GM18507 (cell line): ENCODE data around the gene NEXN.
A peak's percentile ranks its signal among the peaks of the same experiment; 100 is the strongest.

Experiments used
- DNase-seq: peaks from one replicate; pipeline ENCODE4 v3.0.0; 2011; ENCODE audit warnings: low read depth; ENCODE audit not compliant: insufficient read length; ENCODE audit errors: extremely low spot score
- FAIRE-seq: peaks from 2 replicates; lab custom pipeline; 2011; peaks lifted over from hg19 to GRCh38; lab: Jason Lieb, UNC

Gene NEXN

GRCh38 chr1:77888081-77888780, at the start of gene NEXN:
TSS of gene NEXN (plus strand) at chr1:77888624. CDS start at chr1:77916107, 27,483 bp downstream.
- no peak for FAIRE-seq

GRCh38 chr1:77841574-77841973, 46.9 kb upstream of the NEXN start:
- FAIRE-seq, result no peak

More at GRCh38 chr1:77888081-77888780, at the start of gene NEXN:
- DNase-seq, result no peak

GRCh38 chr1:77845951-77846350, 42.5 kb upstream of the NEXN start:
- DNase-seq, result no peak
- FAIRE-seq, result no peak

More at GRCh38 chr1:77841574-77841973, 46.9 kb upstream of the NEXN start:
- DNase-seq, result no peak

GRCh38 chr1:77846966-77847365, 41.5 kb upstream of the NEXN start:
- FAIRE-seq, result no peak

GRCh38 chr1:77847621-77848080, 40.8 kb upstream of the NEXN start:
- no peak for DNase-seq
- FAIRE-seq, result peak; percentile 52

More at GRCh38 chr1:77846966-77847365, 41.5 kb upstream of the NEXN start:
- DNase-seq, result no peak

- FAIRE-seq, result no peak
- no peak for DNase-seq
Observed at GRCh38 chr1:77850082-77850481, 38.3 kb upstream of the NEXN start.

GRCh38 chr1:77857552-77857951, 30.9 kb upstream of the NEXN start:
- FAIRE-seq (no peak), DNase-seq (no peak)

- FAIRE-seq (no peak), DNase-seq (no peak)
Observed at GRCh38 chr1:77858725-77859124, 29.7 kb upstream of the NEXN start.

GRCh38 chr1:77859248-77859647, 29.2 kb upstream of the NEXN start:
- no peak for FAIRE-seq

GRCh38 chr1:77866296-77866695, 22.1 kb upstream of the NEXN start:
- DNase-seq (no peak), FAIRE-seq (no peak)

More at GRCh38 chr1:77859248-77859647, 29.2 kb upstream of the NEXN start:
- no peak for DNase-seq

- no peak for FAIRE-seq
Observed at GRCh38 chr1:77872645-77873044, 15.8 kb upstream of the NEXN start.

GRCh38 chr1:77873461-77873860, 15.0 kb upstream of the NEXN start:
- FAIRE-seq, result no peak
- DNase-seq, result no peak

More at GRCh38 chr1:77872645-77873044, 15.8 kb upstream of the NEXN start:
- DNase-seq, result no peak

GRCh38 chr1:77874804-77875445, 13.5 kb upstream of the NEXN start:
- DNase-seq, result no peak
- no peak for FAIRE-seq

- DNase-seq, result no peak
- FAIRE-seq, result no peak
Observed at GRCh38 chr1:77876884-77877283, 11.5 kb upstream of the NEXN start.

- FAIRE-seq (no peak), DNase-seq (no peak)
Observed at GRCh38 chr1:77881061-77881460, 7.4 kb upstream of the NEXN start.

GRCh38 chr1:77882411-77882810, 6.0 kb upstream of the NEXN start:
- DNase-seq (no peak), FAIRE-seq (no peak)

GRCh38 chr1:77888781-77889642, 588 bp downstream of the NEXN start:
- DNase-seq, result no peak
- FAIRE-seq, result peak; percentile 18

- DNase-seq (no peak), FAIRE-seq (no peak)
Observed at GRCh38 chr1:77889671-77890070, 1.2 kb downstream of the NEXN start.

GRCh38 chr1:77891200-77891599, 2.8 kb downstream of the NEXN start:
- FAIRE-seq, result no peak
- DNase-seq, result no peak
